ENCODE results near the gene MADCAM1.

DNA sequence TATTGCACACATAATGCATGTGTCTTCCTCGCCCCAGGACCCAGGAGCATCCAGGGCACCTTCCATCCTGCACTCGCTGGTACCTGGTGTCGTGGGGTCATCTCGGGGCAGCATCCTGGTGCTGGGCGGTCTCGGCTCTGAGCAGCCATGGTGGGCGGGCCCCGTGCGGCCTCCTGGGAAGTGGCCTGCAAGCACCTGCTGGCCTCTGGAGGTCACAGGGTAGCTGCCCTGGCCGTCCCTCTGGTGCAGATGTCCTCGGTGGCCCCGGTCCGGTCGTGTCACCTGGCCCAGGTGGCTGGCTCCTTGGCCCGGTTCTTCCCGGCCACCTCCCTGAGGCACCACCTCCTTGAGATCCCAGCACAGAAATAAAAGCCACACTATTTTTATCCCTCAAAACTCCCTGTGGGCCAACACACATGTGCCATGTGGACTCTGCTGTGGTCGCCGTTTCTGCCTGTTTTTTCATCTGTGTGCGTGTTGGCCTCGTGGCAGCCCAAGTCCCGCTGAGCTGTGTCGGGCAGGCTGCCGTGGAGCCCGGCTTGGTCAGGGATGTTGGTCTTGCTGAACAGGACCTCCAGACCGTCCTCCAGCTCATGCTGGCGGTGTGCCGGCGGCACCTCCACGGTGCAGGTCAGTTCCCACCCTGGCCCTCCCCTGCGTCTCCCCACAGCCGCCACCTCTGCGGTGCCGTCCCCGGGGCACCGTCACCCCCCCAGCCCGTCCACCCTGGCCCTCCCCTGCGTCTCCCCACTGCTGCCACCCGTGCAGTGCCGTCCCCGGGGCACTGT is 42.5 kb downstream of the MADCAM1 start:
- TF ChIP-seq, protein P1, sequence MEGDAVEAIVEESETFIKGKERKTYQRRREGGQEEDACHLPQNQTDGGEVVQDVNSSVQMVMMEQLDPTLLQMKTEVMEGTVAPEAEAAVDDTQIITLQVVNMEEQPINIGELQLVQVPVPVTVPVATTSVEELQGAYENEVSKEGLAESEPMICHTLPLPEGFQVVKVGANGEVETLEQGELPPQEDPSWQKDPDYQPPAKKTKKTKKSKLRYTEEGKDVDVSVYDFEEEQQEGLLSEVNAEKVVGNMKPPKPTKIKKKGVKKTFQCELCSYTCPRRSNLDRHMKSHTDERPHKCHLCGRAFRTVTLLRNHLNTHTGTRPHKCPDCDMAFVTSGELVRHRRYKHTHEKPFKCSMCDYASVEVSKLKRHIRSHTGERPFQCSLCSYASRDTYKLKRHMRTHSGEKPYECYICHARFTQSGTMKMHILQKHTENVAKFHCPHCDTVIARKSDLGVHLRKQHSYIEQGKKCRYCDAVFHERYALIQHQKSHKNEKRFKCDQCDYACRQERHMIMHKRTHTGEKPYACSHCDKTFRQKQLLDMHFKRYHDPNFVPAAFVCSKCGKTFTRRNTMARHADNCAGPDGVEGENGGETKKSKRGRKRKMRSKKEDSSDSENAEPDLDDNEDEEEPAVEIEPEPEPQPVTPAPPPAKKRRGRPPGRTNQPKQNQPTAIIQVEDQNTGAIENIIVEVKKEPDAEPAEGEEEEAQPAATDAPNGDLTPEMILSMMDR (IDR thresholded peaks at IDR 0.05) = no peak
- no peak for TF ChIP-seq EP300 (IDR thresholded peaks at IDR 0.05)

Data from ovary (tissue), 3 donors.